Measurements from ENCODE around the gene CHCHD4. TPM values are rescaled to one million over a fixed set of nuclear protein-coding genes. Genes with fewer than 3 reads are reported as not detected.

CHCHD4 gene
- 7.1 TPM for total RNA-seq

DNA sequence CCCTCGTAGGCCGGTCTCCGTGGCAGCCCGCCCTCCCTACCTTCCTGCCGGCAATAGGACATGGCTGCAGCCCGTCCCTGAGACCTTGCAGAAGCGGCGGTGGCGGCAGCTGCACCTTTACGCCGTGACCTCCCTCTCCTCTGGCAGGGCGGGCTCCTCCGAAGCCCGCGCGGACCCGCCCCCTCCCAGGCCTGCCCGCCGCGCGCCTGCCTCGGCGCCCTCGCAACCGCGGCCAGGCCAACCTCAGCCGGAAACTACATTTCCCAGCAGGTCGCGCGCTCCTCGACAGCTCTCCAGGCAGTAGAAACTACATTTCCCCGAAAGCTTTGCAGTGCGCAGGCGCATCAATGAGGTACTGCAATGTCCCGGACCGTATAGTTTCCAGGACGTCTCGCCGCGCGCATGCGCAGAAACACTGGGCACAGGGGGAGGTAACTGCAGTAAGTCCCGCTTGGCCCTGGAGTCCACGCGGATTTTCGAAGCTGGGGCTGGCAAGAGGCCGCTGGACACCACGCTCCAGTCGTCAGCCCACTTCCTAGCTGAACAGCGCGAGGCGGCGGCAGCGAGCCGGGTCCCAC, at the start of gene CHCHD4, which contains the start of gene TMEM43:
TSS of gene CHCHD4 (minus strand) at position 256 of the 578 bp plus-strand sequence. CDS start at position 62, 194 bp downstream.
TSS of gene TMEM43 (plus strand) at position 438 of the 578 bp plus-strand sequence. CDS start 142 bp downstream, outside the sequence.
- DNase-seq (ENCODE audit: low spot score) = peak; percentile 100
- ATAC-seq = peak; percentile 89

- no peak for DNase-seq (ENCODE audit: low spot score)
- no peak for ATAC-seq
Measured at GRCh38 chr3:14172496-14172895, 47.8 kb upstream of the CHCHD4 start.

DNA sequence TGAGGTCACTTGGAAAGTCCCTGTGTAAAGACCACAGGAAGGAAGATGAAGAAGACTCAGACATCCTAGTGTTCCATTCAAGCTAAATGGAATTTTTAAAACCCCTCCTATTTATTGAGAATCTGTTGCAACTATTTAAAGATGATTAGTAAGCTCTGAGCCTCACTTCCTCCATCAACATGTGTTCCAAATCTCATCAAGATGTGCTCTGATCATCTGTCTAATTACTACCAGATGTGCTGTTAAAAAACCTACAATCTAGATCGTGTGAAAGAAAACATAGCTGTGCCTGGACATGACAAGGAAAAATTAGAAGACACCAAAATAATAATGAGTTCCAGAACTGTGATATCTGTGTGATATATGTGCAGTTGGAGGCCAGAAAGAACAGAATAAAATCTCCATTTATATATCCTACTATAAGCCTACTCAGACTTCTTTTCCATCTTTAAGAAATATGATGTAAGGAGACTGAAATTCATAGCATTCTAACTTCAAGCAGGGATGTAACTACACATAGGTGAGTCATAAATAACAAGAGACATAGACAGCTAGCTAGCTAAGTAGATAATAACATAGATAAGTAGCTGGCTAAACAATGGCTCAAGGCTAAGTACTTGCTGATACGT, 46.0 kb upstream of the CHCHD4 start:
- ATAC-seq (no peak), DNase-seq (ENCODE audit: low spot score) (no peak)

- ATAC-seq = no peak
- DNase-seq (ENCODE audit: low spot score) = no peak
Measured at GRCh38 chr3:14169871-14170270, 45.2 kb upstream of the CHCHD4 start.

DNA sequence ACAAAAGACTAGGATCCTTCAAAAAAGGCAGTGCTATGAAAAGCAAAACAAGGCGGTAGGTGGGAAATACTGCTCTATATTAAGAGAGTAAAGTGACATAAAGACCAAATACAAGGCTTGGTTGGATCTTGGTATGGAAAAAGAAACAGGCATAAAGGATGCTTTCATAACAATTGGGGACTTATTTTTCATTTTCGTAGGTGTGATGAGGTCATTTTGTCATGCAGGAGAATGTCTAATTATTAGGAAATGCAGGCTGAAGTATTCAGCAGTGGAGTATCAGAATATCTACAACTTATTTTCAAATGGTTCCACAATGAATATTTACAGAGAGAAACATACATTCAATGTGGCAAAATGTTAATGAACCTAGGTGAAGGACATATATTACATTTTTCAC, 44.8 kb upstream of the CHCHD4 start:
- DNase-seq (ENCODE audit: low spot score) (no peak), ATAC-seq (no peak)

DNA sequence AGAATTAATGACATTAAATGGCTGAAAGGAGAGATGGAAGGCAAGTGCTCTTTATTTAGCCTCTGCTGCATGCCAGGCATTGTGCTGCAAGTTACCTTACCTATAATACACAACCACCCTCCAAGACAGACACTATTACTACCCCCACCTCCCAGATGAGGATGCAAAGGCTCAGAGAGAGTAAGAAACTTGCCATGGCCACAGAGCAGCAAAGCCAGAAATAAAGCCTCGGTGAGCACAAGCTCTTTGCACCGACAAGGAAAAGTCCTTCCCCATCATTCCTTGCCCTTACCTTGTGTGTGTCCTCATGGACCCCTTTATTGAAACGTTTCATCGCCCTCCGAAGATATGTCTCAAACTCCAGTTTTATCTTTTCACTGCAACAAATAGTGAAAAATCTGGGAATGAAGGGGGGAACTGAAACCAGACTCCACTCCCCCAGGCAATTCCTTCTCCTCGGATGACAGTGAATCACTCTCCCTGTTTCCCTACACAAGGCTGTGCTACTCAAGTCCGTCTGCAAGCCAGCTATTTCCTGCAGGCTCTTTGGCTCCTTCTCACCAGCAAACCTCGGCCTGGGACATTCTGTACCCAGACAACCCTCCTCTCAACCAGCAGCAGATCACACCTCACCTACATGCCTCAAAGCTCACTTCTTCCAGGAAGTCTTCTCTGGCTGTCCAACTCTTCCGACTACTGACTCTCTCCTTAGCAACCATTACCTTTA, 42.4 kb upstream of the CHCHD4 start:
- ATAC-seq (no peak), DNase-seq (ENCODE audit: low spot score) (no peak)

- no peak for DNase-seq (ENCODE audit: low spot score)
- no peak for ATAC-seq
Measured at GRCh38 chr3:14162178-14162577, 37.5 kb upstream of the CHCHD4 start.

DNA sequence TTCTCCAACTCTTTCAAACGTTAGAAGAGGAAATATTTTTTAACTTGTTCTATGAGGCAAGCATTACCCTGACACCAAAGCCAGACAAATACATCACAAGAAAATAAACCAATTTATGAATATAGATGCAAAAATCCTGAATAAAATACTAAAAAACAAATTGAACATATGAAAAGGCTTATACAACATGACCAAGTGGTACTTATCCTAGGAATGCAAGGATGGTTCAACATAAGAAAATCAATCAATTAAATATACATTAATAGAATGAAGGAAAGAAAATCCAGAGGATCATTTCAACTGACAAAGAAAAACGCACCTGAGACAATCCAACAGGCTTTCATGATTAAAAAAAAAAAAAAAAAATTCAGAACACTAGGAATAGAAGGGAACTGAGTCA, 36.6 kb upstream of the CHCHD4 start:
- ATAC-seq (no peak), DNase-seq (ENCODE audit: low spot score) (no peak)

- DNase-seq (ENCODE audit: low spot score) (no peak), ATAC-seq (no peak)
Measured at GRCh38 chr3:14159426-14159825, 34.8 kb upstream of the CHCHD4 start.

GRCh38 chr3:14158370-14158769, 33.7 kb upstream of the CHCHD4 start:
- ATAC-seq (no peak), DNase-seq (ENCODE audit: low spot score) (no peak)

DNA sequence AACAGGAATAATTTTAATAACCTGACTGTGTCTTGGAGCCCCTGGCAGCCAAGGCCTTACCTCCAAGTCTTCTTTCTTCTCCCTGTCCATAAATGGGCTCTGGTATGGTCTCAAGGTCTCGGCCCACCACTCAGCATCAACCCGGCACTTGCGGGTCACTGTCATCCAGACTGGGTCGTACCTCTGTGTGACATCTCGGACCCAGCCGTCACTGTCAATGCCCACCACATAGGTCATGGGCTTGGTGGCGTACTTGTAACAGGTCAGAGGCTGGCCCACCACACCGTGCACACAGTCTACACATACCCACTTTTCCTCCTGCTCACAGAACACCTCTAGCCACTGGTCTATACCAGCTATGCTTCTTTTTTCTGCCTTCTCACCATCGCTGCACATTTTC, 33.3 kb upstream of the CHCHD4 start:
- DNase-seq (ENCODE audit: low spot score) (no peak), ATAC-seq (no peak)

GRCh38 chr3:14156843-14157561, 32.3 kb upstream of the CHCHD4 start:
- no peak for DNase-seq (ENCODE audit: low spot score)
- ATAC-seq = no peak

GRCh38 chr3:14156201-14156600, 31.5 kb upstream of the CHCHD4 start:
- no peak for ATAC-seq
- no peak for DNase-seq (ENCODE audit: low spot score)

- DNase-seq (ENCODE audit: low spot score) = no peak
Measured at GRCh38 chr3:14154895-14155440, 30.3 kb upstream of the CHCHD4 start.

GRCh38 chr3:14154276-14154675, 29.6 kb upstream of the CHCHD4 start:
- DNase-seq (ENCODE audit: low spot score) (no peak), ATAC-seq (no peak)

More at GRCh38 chr3:14154895-14155440, 30.3 kb upstream of the CHCHD4 start:
- ATAC-seq = no peak

DNA sequence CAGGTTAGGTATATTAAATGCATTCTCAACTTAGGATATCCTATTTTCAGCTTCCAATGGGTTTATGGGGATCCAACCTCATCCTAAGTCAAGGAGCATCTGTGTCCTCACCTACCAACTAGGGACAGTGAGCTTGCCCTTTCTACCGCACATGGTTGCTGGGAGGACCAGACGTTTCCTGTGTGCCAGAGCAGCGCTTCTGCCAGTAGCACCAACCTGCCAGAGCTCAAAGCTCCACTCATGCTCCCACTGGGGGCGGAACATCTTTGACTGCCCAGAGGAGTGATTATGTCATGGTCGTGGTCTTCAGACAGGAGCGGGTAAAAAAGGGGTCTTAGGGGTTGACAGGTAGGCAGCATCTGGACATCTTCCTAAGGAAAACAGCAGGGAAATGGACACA, 29.0 kb upstream of the CHCHD4 start:
- no peak for ATAC-seq
- no peak for DNase-seq (ENCODE audit: low spot score)

DNA sequence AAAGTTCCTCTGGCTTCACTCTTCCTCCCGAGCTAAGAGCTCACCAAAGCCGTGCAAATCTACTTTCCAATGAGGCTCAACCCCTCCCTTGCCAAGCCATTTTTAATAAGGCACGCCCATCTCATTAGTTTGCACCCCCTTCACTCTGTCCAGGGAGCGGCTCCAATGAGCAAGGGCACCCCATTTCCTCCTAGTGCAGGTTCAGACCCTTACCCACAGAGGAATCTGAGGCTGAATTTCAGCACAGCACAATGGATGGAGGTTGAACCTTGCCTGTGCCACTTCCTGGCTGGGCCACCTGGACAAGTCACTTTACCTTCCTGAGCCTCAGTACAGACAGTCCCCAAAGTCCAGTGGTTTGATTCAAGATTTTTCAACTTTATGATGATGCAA, 28.3 kb upstream of the CHCHD4 start:
- DNase-seq (ENCODE audit: low spot score) = no peak

DNA sequence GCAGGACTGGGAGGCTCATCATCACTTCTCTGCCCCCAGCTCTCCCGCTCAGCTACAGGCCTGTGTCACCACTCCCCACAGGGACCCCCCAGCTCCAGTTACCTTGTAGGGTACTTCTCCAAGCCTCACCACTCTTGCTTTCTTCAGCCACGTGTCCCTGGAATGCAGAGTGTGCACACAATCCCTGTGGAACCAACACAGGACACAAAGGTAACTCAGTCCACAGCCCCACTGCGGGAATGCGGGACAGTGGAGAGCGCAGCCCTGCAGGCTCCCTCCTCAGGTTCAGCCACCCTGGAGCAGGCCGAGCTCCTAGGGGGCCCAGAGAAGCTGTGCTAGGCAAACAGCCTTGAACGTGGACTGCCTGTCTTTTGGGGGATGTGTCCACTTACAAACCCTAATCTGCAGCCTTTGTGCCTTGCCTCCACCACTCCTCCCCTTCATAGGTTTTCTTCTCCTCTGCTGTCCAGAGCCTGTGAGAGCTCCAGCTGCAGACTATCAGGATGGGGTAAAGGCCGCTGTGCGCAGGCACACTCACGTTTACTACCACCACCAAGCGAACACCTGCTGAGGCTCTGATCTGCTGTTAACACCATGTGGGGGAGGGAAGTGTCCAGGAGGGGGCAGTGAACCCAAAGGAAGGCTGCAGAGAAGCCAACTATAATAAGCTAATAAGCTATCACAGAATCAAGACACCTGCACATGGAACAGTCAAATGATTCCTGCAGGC, 27.7 kb upstream of the CHCHD4 start:
- ATAC-seq (peak; percentile 19), DNase-seq (ENCODE audit: low spot score) (no peak)

More for the DNA sequence above, 28.3 kb upstream of the CHCHD4 start:
- no peak for ATAC-seq

GRCh38 chr3:14151471-14152083, 26.9 kb upstream of the CHCHD4 start:
- ATAC-seq = no peak
- DNase-seq (ENCODE audit: low spot score) = no peak

All from left lobe of liver (tissue), 2 donors.